ENCODE results near the gene PISD.

PISD gene

GRCh38 chr22:31588970-31589675 lies 72.9 kb downstream of the PISD start:
- H3K36me3 ChIP-seq (replicated peaks; ENCODE audit: low read depth, low read length) = peaks cover 51% of the 10 kb centered on the region
- no peak overlapping the region for H3K4me2 ChIP-seq (ENCODE audit: low read length)
- H3K9me3 ChIP-seq (ENCODE audit: insufficient read depth, low read length) = no peaks in the 10 kb centered on the region
- no peaks in the 10 kb centered on the region for H3K27me3 ChIP-seq (ENCODE audit: low read depth, low read length)
- H3K9ac ChIP-seq (ENCODE audit: low read length) = no peak overlapping the region
- H3K4me3 ChIP-seq (ENCODE audit: low read length) = no peak overlapping the region
- H3K4me1 ChIP-seq (ENCODE audit: low read length) = peaks cover 34% of the 10 kb centered on the region
- H3K79me2 ChIP-seq (ENCODE audit: low read length) = no peaks in the 10 kb centered on the region
- no peaks in the 10 kb centered on the region for H4K20me1 ChIP-seq (ENCODE audit: insufficient read depth, low read length)
- no peak overlapping the region for H2AFZ ChIP-seq (ENCODE audit: low read depth, low read length)
- H3K27ac ChIP-seq (ENCODE audit: low read length) = no peak overlapping the region
- TF ChIP-seq EZH2phosphoT487 (IDR thresholded peaks at IDR 0.05; ENCODE audit: low read depth) (no peak), CTCF (IDR thresholded peaks at IDR 0.05; ENCODE audit: low read depth, low read length) (no peak)

DNA sequence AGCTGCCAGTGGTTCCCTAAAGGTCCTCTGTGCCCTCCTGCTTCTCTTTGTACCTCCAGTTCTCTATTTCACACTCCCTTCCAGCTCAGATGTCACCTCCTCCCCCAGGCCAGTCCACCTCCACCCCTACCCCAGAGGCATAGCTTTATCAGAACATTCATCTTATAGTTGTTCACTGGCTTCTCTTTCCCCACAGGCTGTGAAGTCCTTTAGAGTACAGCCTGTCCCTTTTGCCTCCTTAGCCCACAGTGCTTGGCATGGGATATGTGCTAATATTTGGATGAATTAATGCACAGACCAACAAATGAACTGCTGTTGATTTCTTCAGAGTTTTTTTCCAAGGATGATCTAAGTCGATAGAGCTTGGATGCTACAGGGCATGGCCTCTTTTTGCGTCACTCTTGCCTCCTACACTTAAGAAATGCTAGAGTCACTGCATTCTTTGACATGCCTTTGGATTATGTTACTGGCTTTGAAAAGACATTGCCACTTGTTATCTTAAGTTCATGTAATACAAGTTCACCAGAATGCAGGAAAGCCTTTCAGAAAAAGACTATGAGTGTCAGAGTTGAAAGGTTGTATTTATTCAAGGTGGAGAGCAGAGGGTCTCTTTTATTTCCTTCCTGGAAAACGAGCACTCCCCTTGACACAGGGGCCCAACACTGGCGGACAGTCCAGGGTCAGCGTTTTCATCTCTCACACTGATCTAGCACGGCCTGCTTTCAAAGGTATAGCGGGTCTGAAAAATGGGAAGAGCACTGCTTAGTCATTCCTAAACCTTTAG lies 75.7 kb downstream of the PISD start:
- no peak overlapping the region for H2AFZ ChIP-seq (ENCODE audit: low read depth, low read length)
- no peaks in the 10 kb centered on the region for H3K79me2 ChIP-seq (ENCODE audit: low read length)
- no peak overlapping the region for H3K4me3 ChIP-seq (ENCODE audit: low read length)
- H3K4me1 ChIP-seq (ENCODE audit: low read length) = peaks cover 58% of the 10 kb centered on the region
- H3K36me3 ChIP-seq (replicated peaks; ENCODE audit: low read depth, low read length) = peaks cover 65% of the 10 kb centered on the region
- TF ChIP-seq CTCF (IDR thresholded peaks at IDR 0.05; ENCODE audit: low read depth, low read length) (no peak), EZH2phosphoT487 (IDR thresholded peaks at IDR 0.05; ENCODE audit: low read depth) (no peak)
- no peaks in the 10 kb centered on the region for H3K27me3 ChIP-seq (ENCODE audit: low read depth, low read length)
- no peak overlapping the region for H3K9ac ChIP-seq (ENCODE audit: low read length)
- H3K9me3 ChIP-seq (ENCODE audit: insufficient read depth, low read length) = no peaks in the 10 kb centered on the region
- peak overlapping the region; percentile 44 for H3K4me2 ChIP-seq (ENCODE audit: low read length)
- no peaks in the 10 kb centered on the region for H4K20me1 ChIP-seq (ENCODE audit: insufficient read depth, low read length)
- no peak overlapping the region for H3K27ac ChIP-seq (ENCODE audit: low read length)

GRCh38 chr22:31585161-31585859 lies 76.7 kb downstream of the PISD start:
- no peak overlapping the region for H2AFZ ChIP-seq (ENCODE audit: low read depth, low read length)
- no peaks in the 10 kb centered on the region for H3K9me3 ChIP-seq (ENCODE audit: insufficient read depth, low read length)
- TF ChIP-seq CTCF (IDR thresholded peaks at IDR 0.05; ENCODE audit: low read depth, low read length) (no peak), EZH2phosphoT487 (IDR thresholded peaks at IDR 0.05; ENCODE audit: low read depth) (no peak)
- no peaks in the 10 kb centered on the region for H4K20me1 ChIP-seq (ENCODE audit: insufficient read depth, low read length)
- no peak overlapping the region for H3K9ac ChIP-seq (ENCODE audit: low read length)
- H3K4me3 ChIP-seq (ENCODE audit: low read length) = no peak overlapping the region
- no peak overlapping the region for H3K4me2 ChIP-seq (ENCODE audit: low read length)
- H3K4me1 ChIP-seq (ENCODE audit: low read length) = peaks cover 58% of the 10 kb centered on the region
- peaks cover 72% of the 10 kb centered on the region for H3K36me3 ChIP-seq (replicated peaks; ENCODE audit: low read depth, low read length)
- no peak overlapping the region for H3K27ac ChIP-seq (ENCODE audit: low read length)
- no peaks in the 10 kb centered on the region for H3K27me3 ChIP-seq (ENCODE audit: low read depth, low read length)
- no peaks in the 10 kb centered on the region for H3K79me2 ChIP-seq (ENCODE audit: low read length)

DNA sequence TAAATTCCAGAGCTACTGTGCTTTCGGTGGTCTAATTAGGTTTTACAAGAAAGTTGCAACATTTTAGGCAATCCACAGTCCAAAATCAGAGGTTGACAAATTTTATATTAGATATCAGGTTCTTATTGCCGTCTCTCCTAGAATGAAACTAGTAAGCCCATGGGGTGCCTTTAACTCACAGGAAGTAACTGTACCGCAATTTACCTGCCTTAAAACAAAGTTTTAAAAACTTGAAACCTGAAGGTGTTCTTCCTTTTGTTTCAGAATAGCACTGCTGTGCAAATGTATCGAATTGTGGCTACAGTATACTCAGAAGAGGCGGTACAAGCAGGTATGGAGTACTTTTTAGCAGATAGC lies 77.2 kb downstream of the PISD start:
- H3K4me1 ChIP-seq (ENCODE audit: low read length) = peaks cover 58% of the 10 kb centered on the region
- no peak overlapping the region for H3K9ac ChIP-seq (ENCODE audit: low read length)
- TF ChIP-seq CTCF (IDR thresholded peaks at IDR 0.05; ENCODE audit: low read depth, low read length) (no peak), EZH2phosphoT487 (IDR thresholded peaks at IDR 0.05; ENCODE audit: low read depth) (no peak)
- no peaks in the 10 kb centered on the region for H3K27me3 ChIP-seq (ENCODE audit: low read depth, low read length)
- H3K27ac ChIP-seq (ENCODE audit: low read length) = no peak overlapping the region
- peaks cover 75% of the 10 kb centered on the region for H3K36me3 ChIP-seq (replicated peaks; ENCODE audit: low read depth, low read length)
- no peaks in the 10 kb centered on the region for H4K20me1 ChIP-seq (ENCODE audit: insufficient read depth, low read length)
- no peaks in the 10 kb centered on the region for H3K79me2 ChIP-seq (ENCODE audit: low read length)
- H2AFZ ChIP-seq (ENCODE audit: low read depth, low read length) = no peak overlapping the region
- no peaks in the 10 kb centered on the region for H3K9me3 ChIP-seq (ENCODE audit: insufficient read depth, low read length)
- H3K4me3 ChIP-seq (ENCODE audit: low read length) = no peak overlapping the region
- H3K4me2 ChIP-seq (ENCODE audit: low read length) = no peak overlapping the region
